ENCODE data around the gene CNTF. TPM values are rescaled to one million over a fixed set of nuclear protein-coding genes. Genes with fewer than 3 reads are reported as not detected.

Gene CNTF
- total and polyA plus RNA-seq, 10 of the 15 experiments (the other 5 are each of a cell fraction or from before 2014, with no cell fraction given) = 0.16 to 2.3 (median 0.73) TPM

- no peak for TF ChIP-seq MYC (IDR thresholded peaks at IDR 0.05; ENCODE audit: insufficient read depth, insufficient read length, insufficient replicate concordance, low read length, severe bottlenecking)
- TF ChIP-seq MEF2B (IDR thresholded peaks at IDR 0.05; ENCODE audit: partially characterized antibody, poor library complexity, severe bottlenecking) = no peak
- TF ChIP-seq USF1 (IDR thresholded peaks at IDR 0.05; ENCODE audit: borderline replicate concordance, extremely low read length, insufficient read depth, low read depth, low read length) = no peak
- peak; percentile 71; the same call in 1 of the 2 replicates for TF ChIP-seq BACH1 (IDR thresholded peaks at IDR 0.05; ENCODE audit: borderline replicate concordance)
- TF ChIP-seq PBX3 (IDR thresholded peaks at IDR 0.05; ENCODE audit: insufficient replicate concordance, low read depth, low read length) = peak; percentile 91
- TF ChIP-seq ZNF384 (IDR thresholded peaks at IDR 0.05; ENCODE audit: borderline replicate concordance, low read depth, low read length) = no peak
- no peak for TF ChIP-seq TARDBP (IDR thresholded peaks at IDR 0.05; ENCODE audit: borderline replicate concordance)
- TF ChIP-seq IKZF2 (IDR thresholded peaks at IDR 0.05) = no peak
- no peak for TF ChIP-seq BCL3 (IDR thresholded peaks at IDR 0.05; ENCODE audit: borderline replicate concordance, insufficient read depth, low read depth, low read length, poor library complexity, severe bottlenecking)
- no peak for TF ChIP-seq SUPT20H (IDR thresholded peaks at IDR 0.05; ENCODE audit: borderline replicate concordance, control insufficient read depth, low read depth, low read length)
- 0 out of 2 replicates have a peak, but pooled peaks have one; percentile 29 for TF ChIP-seq NR2C1 (IDR thresholded peaks at IDR 0.05)
- TF ChIP-seq KAT2A (conservative IDR thresholded peaks at IDR 0.05; ENCODE audit: control insufficient read depth, low read depth, low read length) = no peak
- no peak for TF ChIP-seq SKIL (IDR thresholded peaks at IDR 0.05; ENCODE audit: low read depth, poor library complexity, severe bottlenecking)
- no peak for TF ChIP-seq ZNF217 (IDR thresholded peaks at IDR 0.05)
- no peak for TF ChIP-seq BCLAF1 (IDR thresholded peaks at IDR 0.05)
- no peak; the same call in 1 of the 2 replicates for TF ChIP-seq NRF1 (conservative IDR thresholded peaks at IDR 0.05; ENCODE audit: low read depth, low read length)
- TF ChIP-seq RCOR1 (conservative IDR thresholded peaks at IDR 0.05; ENCODE audit: low read depth, low read length) = peak; percentile 97
- peak; percentile 76 for TF ChIP-seq TAF1 (IDR thresholded peaks at IDR 0.05; ENCODE audit: borderline replicate concordance, low read depth, low read length)
Measured at GRCh38 chr11:58578635-58579191, 43.8 kb upstream of the CNTF start, which contains the start of gene ZFP91 (continued).

All from GM12878 (cell line).